ENCODE results near the gene MAPK8.

MAPK8 gene

DNA sequence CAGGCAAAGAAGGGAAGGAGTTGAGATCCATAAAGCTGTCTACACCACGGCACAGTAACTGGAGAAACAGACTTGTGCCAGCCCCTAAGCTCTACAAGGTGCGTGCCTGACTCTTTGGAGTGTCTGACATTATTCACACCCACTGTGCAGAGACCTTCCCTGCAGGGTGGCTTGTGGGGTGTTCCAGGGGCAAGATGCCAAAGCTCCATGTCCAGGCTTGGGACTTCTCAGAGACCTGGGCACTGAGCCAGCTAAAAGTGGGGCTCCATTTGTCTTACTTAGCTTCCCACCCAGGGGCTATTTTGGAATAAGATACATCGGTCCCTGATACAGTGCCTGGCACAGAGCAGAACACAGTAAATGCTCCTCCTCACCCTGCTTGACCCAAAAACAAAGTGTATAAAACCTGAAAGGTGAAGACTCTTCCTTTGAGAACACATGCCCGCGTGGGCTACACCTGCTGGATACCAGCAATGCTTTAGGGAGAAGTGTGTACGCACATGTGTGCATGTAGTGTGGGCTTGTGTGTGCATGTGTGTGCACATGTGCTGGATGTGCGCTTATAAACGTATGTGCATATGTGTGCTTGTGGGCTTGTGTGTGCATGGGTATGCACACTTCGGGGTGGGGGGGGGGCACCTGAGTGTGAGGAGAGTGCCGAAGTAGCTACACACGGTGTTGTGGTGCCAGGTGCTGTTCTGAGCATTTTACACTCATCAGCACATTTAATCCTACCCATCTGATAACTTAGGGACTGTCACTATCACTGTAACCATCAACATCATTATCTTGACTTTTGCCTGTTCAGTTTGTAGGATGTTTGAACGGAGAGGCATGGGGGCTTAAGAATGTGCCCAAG lies 155.4 kb downstream of the MAPK8 start:
- no peak for DNase-seq (ENCODE audit: extremely low spot score)
- TF ChIP-seq, protein P1, sequence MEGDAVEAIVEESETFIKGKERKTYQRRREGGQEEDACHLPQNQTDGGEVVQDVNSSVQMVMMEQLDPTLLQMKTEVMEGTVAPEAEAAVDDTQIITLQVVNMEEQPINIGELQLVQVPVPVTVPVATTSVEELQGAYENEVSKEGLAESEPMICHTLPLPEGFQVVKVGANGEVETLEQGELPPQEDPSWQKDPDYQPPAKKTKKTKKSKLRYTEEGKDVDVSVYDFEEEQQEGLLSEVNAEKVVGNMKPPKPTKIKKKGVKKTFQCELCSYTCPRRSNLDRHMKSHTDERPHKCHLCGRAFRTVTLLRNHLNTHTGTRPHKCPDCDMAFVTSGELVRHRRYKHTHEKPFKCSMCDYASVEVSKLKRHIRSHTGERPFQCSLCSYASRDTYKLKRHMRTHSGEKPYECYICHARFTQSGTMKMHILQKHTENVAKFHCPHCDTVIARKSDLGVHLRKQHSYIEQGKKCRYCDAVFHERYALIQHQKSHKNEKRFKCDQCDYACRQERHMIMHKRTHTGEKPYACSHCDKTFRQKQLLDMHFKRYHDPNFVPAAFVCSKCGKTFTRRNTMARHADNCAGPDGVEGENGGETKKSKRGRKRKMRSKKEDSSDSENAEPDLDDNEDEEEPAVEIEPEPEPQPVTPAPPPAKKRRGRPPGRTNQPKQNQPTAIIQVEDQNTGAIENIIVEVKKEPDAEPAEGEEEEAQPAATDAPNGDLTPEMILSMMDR (IDR thresholded peaks at IDR 0.05; ENCODE audit: control extremely low read depth, extremely low read depth, low read depth, missing control alignments): no peak
- POLR2A ChIA-PET: no interaction called here
- CTCF ChIA-PET: interaction anchor here (0.8 to 1.6 kb wide), 3 partner anchors 19 to 48 kb away, joined by 3 to 4 read pairs (median 4); no protein-coding TSS in a partner anchor

DNA sequence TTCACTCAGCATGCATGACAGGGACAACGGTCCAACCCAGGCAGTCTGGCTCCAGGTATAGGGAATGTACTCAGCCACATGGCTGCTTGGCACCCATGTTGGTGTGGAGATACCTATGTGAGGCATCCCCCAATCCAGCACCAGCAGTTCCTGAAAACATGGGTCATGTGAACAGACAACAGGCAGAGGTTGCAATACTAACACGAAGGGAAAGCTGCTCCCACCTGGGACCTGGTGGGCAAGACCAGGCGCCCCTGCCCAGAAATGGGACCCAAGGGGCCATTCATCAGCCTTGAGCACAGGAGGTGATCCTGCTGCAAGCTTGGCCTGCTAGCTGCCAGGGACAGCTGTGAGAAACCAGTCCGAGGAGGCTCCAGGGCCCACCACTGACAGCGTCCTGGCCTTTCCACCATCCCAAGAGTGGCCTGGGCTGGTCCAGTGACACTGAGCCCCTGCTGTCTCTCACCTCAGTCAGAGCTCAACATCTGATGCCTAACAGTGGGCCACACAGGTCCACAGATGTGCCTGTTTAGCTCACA lies 156.1 kb downstream of the MAPK8 start:
- ChIA-PET POLR2A (no interaction called here), CTCF (interaction anchor here (1.4 kb wide), 1 partner anchor 20 kb away, joined by 4 read pairs; no protein-coding TSS in a partner anchor)
- DNase-seq (ENCODE audit: extremely low spot score): no peak
- TF ChIP-seq, protein P1 (IDR thresholded peaks at IDR 0.05; ENCODE audit: control extremely low read depth, extremely low read depth, low read depth, missing control alignments): no peak

DNA sequence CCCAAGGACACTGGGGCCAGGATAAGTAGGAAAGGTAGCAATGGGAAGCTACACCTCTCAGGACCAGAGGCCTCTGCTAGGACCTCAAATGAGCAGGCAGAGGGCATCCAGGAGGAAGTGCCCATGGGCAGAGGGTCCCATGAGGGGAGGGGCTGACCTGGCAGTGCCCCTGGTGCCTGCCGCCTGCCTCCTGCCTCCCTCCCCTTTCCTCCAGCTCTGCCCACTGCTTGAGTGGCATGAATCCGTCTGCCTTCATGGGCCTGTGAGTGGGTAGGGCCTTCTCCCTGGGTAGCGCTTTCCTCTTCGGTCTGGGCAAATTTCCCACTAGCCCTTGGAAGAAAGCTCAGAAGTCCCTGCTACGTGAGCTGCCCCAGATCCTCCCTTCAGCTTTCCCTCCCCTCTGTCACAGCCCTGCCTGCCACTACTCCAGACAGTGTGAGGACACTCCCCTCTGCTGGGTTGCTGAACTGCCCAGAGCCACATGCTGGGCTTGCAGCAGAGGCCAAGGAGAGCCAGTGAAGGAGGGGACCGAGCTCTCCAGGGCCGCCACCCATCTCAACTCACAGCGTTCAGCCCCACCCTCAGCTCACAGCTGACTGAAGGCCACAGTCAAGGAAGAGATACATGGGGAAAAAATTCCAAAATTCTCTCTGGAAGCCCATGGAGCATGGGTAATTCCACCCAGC lies 157.0 kb downstream of the MAPK8 start:
- TF ChIP-seq, protein P1 (IDR thresholded peaks at IDR 0.05; ENCODE audit: control extremely low read depth, extremely low read depth, low read depth, missing control alignments): no peak
- ChIA-PET CTCF (interaction anchor here (1.4 kb wide), 1 partner anchor 21 kb away, joined by 4 read pairs; no protein-coding TSS in a partner anchor), POLR2A (no interaction called here)
- no peak for DNase-seq (ENCODE audit: extremely low spot score)

DNA sequence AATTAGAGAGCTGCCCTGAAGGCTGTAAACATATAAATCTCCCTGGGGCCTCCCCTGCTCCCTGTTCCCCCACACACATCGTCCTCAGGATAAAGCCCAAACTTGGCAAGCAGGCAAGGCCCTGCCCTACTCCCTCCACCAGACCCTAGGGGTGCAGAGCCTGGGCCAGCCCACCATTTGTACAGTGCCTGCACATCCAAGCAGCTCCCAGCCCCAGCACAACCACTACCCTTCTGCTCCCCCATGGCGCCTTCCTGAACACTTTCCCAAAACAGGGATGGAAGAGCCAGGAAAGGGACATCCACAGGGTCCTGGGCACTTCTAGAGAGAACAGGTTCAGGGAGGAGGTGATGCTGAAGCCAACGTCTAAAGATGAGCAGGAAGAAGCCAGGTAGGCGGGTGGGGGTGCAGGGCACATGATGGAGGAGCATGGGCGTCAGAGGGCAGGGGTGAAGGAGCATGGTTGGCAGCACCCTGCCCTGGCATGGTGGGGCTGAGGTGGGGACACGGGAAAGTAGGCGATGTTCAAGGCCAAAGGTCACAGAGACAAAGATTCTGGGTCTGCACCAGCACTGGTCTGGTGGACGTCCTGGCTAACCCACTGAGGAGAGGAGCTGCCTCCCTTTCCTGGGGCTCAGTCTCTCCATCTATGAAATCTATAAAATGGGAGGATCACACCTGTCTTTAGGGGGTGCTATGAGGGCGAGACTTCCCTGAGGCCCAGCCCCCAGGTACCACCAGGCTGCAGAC lies 157.8 kb downstream of the MAPK8 start:
- TF ChIP-seq, protein P1 (IDR thresholded peaks at IDR 0.05; ENCODE audit: control extremely low read depth, extremely low read depth, low read depth, missing control alignments): no peak
- no peak for DNase-seq (ENCODE audit: extremely low spot score)
- ChIA-PET POLR2A (no interaction called here), CTCF (no interaction called here)

DNA sequence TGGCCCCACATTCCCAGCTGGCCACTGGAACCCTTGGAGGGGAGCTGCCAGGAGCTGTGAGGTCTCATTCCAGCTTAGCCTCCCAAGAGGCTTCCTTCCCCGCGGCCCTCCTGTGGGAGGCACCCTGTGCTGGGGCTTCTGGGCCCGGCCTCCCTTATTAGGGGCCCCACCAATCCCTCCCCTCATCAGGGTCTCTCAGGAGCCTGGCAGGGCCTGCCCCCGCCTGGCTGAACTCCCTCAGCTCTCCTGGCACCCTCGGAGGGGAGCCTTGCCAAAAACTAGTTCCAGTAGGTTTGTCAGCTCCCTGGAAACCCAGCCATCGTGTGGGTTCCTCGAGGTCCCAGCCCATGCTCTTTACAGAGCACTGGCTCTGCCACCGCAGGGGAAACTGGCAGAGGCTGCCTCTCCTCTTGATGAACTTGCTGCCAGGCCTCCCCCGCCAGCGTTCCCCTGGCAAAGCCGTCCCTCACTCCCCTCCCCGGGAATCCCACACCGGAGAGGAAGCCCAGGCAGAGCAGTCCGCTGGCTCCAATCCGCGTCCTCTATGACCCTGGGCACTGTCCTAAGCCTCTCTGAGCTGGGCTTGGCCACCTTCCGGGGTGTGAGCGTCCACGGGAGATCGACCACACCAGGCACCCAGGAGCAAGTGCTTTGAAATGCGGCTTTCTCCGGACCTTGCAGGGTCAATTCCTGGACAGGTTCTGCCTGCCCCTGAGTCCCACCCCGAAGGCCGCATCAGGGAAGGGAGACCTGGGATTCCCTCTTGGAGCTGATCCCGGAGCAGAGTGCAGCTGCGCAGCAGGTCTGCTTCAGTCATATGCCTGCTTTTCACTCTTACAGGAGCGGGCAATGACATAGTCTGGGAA lies 158.6 kb downstream of the MAPK8 start:
- ChIA-PET CTCF (interaction anchor here (1.6 kb wide), 1 partner anchor 192 kb away, joined by 3 read pairs; no protein-coding TSS in a partner anchor), POLR2A (no interaction called here)
- TF ChIP-seq, protein P1 (IDR thresholded peaks at IDR 0.05; ENCODE audit: control extremely low read depth, extremely low read depth, low read depth, missing control alignments): no peak
- no peak for DNase-seq (ENCODE audit: extremely low spot score)
